ENCODE results near the gene PPIL6. TPM values are rescaled to one million over a fixed set of nuclear protein-coding genes. Genes with fewer than 3 reads are reported as not detected.

Gene PPIL6
- total and polyA plus RNA-seq, 2 experiments from 2014 or later = 1.7 TPM

DNA sequence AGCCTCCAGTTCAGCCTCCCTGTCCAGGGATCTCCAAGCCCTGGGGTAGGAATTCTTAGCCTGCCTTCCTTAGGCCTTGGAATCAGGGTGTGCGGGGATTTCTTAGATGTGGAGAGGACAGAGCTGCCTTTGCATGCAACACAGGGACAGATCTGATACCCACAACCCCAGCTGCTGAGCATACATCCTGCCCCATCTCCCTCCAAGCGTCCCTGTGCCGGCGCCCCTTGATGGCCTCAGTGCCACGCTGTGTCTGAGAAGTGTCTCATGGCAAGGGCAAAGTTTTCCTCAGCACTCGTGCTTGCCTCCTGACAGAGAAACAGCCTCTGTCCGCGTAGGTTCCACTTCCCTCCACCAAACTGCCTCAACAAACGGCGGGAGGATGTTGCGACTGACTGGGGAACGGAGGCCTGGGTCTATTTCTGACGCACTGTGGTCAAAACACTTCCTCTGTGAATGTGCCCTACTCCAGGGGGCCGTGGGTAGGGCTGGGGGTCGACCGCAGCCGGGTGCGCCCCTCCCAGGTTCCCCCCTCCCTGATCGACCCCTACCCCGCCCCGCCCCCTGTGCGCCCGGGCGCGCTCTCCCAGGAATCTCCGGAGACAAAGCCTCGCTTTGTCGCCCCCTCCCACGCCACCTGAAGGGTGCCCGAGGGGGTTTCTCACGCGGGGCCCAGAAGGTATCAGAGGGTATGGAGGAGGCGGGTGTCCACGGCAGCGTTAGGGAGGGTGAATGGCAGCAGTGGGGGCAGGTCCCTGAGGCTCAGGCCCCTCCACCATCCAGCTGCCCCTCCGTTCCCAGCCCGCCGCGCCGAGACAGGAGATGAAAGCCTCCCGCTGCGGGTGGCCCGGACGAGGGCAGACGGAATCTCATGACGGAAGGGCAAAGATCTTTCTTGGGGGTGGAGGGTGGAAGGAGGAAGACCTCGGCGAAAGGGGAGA lies 14.3 kb upstream of the PPIL6 start:
- Histone ChIP-seq H3K27ac (ENCODE audit: low read depth) (no peak overlapping the region), H2AFZ (peak overlapping the region; percentile 99), H3K4me3 (peak overlapping the region; percentile 94), H4K20me1 (replicated peaks; ENCODE audit: insufficient read depth) (peaks cover 4% of the 10 kb centered on the region), H3K79me2 (replicated peaks; ENCODE audit: insufficient read depth) (no peaks in the 10 kb centered on the region), H3K4me1 (ENCODE audit: insufficient read depth) (peaks cover 30% of the 10 kb centered on the region), H3K9me2 (ENCODE audit: insufficient read depth) (no peaks in the 10 kb centered on the region), H3F3A (replicated peaks; ENCODE audit: low read depth) (peaks cover 9% of the 10 kb centered on the region; the same call in 1 of the 2 replicates), H3K4me2 (peak overlapping the region; percentile 91), H3K36me3 (ENCODE audit: insufficient read depth) (no peaks in the 10 kb centered on the region), H3K27me3 (ENCODE audit: insufficient read depth) (no peaks in the 10 kb centered on the region; the same call in 1 of the 2 replicates)
- Mint-ChIP-seq H3K4me1 (peaks cover 43% of the 10 kb centered on the region), H3K27me3 (ENCODE audit: insufficient read depth, low read depth, poor library complexity) (peaks cover 28% of the 10 kb centered on the region), H3K9me3 (no peaks in the 10 kb centered on the region), H3K36me3 (ENCODE audit: low read depth) (no peaks in the 10 kb centered on the region; the same call in 1 of the 3 replicates), H3K27ac (no peak overlapping the region), H3K4me3 (peak overlapping the region; percentile 97)
- TF ChIP-seq ZNF114 (CRISPR knock-in tag; IDR thresholded peaks at IDR 0.05) (no peak), EZH2phosphoT487 (IDR thresholded peaks at IDR 0.05; ENCODE audit: unreplicated experiment) (no peak), CREB1 (CRISPR knock-in tag; IDR thresholded peaks at IDR 0.05; ENCODE audit: low read depth) (no peak), EZH2 (IDR thresholded peaks at IDR 0.05; ENCODE audit: low read depth, unreplicated experiment) (no peak), ZNF462 (CRISPR knock-in tag; IDR thresholded peaks at IDR 0.05) (no peak), NANOG (IDR thresholded peaks at IDR 0.05; ENCODE audit: borderline replicate concordance) (no peak), STAT1 (IDR thresholded peaks at IDR 0.05; ENCODE audit: unreplicated experiment) (no peak), ZNF331 (CRISPR knock-in tag; IDR thresholded peaks at IDR 0.05; ENCODE audit: low read depth) (no peak), JUNB (IDR thresholded peaks at IDR 0.05; ENCODE audit: unreplicated experiment) (no peak), POLR2AphosphoS5 (IDR thresholded peaks at IDR 0.05; ENCODE audit: low read depth) (no peak; the same call in 1 of the 2 replicates), ETS1 (IDR thresholded peaks at IDR 0.05) (no peak), CTCF (conservative IDR thresholded peaks at IDR 0.05; ENCODE audit: low read depth in 2 of 2) (no peak)
- TF ChIP-seq, protein P1, sequence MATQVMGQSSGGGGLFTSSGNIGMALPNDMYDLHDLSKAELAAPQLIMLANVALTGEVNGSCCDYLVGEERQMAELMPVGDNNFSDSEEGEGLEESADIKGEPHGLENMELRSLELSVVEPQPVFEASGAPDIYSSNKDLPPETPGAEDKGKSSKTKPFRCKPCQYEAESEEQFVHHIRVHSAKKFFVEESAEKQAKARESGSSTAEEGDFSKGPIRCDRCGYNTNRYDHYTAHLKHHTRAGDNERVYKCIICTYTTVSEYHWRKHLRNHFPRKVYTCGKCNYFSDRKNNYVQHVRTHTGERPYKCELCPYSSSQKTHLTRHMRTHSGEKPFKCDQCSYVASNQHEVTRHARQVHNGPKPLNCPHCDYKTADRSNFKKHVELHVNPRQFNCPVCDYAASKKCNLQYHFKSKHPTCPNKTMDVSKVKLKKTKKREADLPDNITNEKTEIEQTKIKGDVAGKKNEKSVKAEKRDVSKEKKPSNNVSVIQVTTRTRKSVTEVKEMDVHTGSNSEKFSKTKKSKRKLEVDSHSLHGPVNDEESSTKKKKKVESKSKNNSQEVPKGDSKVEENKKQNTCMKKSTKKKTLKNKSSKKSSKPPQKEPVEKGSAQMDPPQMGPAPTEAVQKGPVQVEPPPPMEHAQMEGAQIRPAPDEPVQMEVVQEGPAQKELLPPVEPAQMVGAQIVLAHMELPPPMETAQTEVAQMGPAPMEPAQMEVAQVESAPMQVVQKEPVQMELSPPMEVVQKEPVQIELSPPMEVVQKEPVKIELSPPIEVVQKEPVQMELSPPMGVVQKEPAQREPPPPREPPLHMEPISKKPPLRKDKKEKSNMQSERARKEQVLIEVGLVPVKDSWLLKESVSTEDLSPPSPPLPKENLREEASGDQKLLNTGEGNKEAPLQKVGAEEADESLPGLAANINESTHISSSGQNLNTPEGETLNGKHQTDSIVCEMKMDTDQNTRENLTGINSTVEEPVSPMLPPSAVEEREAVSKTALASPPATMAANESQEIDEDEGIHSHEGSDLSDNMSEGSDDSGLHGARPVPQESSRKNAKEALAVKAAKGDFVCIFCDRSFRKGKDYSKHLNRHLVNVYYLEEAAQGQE (IDR thresholded peaks at IDR 0.05; ENCODE audit: unreplicated experiment) = no peak
- DNase-seq (ENCODE audit: low spot score) (peak; percentile 48), ATAC-seq (peak; percentile 14)
